ENCODE data around the gene CNN2.

CNN2 gene

GRCh38 chr19:1032264-1032867, 6.0 kb downstream of the CNN2 start:
- no peak for DNase-seq

- no peak for DNase-seq
These were observed 9.7 kb downstream of the CNN2 start for GRCh38 chr19:1035998-1036621.

- DNase-seq: no peak
These were observed 11.2 kb downstream of the CNN2 start for GRCh38 chr19:1037621-1038064.

- no peak for DNase-seq
These were observed 12.7 kb downstream of the CNN2 start for GRCh38 chr19:1038978-1039645.

- DNase-seq: peak; percentile 94
These were observed 13.5 kb downstream of the CNN2 start, which contains the start of gene ABCA7 for GRCh38 chr19:1039646-1040475. Gene ABCA7 (plus strand): TSS chr19:1040107. CDS start chr19:1041362, 1,255 bp downstream.

- peak; percentile 89 for DNase-seq
These were observed 14.3 kb downstream of the CNN2 start for GRCh38 chr19:1040476-1041271.

GRCh38 chr19:1041272-1041834, 14.9 kb downstream of the CNN2 start:
- DNase-seq: no peak

GRCh38 chr19:1041835-1042685, 15.7 kb downstream of the CNN2 start:
- peak; percentile 25 for DNase-seq

GRCh38 chr19:1042689-1043511, 16.5 kb downstream of the CNN2 start:
- DNase-seq: peak; percentile 73

- DNase-seq: no peak
These were observed 18.8 kb downstream of the CNN2 start for GRCh38 chr19:1045247-1045603.

- DNase-seq: no peak
These were observed 19.8 kb downstream of the CNN2 start for GRCh38 chr19:1046117-1046626.

GRCh38 chr19:1046836-1047695, 20.7 kb downstream of the CNN2 start:
- DNase-seq: no peak

- no peak for DNase-seq
These were observed 21.3 kb downstream of the CNN2 start for GRCh38 chr19:1047696-1048147.

- DNase-seq: no peak
These were observed 22.7 kb downstream of the CNN2 start for GRCh38 chr19:1049106-1049505.

GRCh38 chr19:1049800-1050199, 23.4 kb downstream of the CNN2 start:
- DNase-seq: no peak

GRCh38 chr19:1050989-1051788, 24.8 kb downstream of the CNN2 start:
- no peak for DNase-seq

- no peak for DNase-seq
These were observed 25.4 kb downstream of the CNN2 start for GRCh38 chr19:1051791-1052190.
